HG02588 (cell line): ENCODE results near the gene TRIM65.

Experiments used
- ATAC-seq: cut with Tn5 transposase; IDR thresholded peaks from one replicate; pipeline ENCODE4 v1.9.1; 2021; ENCODE audit warnings: mild to moderate bottlenecking, moderate library complexity; ENCODE audit not compliant: unreplicated experiment

Gene TRIM65

GRCh38 chr17:75917141-75917916 is 20.6 kb upstream of the TRIM65 start:
- no peak for ATAC-seq

- ATAC-seq: no peak
Observed at GRCh38 chr17:75915268-75915667, 18.5 kb upstream of the TRIM65 start.

- no peak for ATAC-seq
Observed at GRCh38 chr17:75914643-75915267, 18.0 kb upstream of the TRIM65 start.

- no peak for ATAC-seq
Observed at GRCh38 chr17:75913537-75914210, 16.9 kb upstream of the TRIM65 start.

- no peak for ATAC-seq
Observed at GRCh38 chr17:75910699-75911098, 13.9 kb upstream of the TRIM65 start.

GRCh38 chr17:75909812-75910274 is 13.1 kb upstream of the TRIM65 start:
- ATAC-seq: no peak

GRCh38 chr17:75909051-75909811 is 12.5 kb upstream of the TRIM65 start:
- no peak for ATAC-seq

- no peak for ATAC-seq
Observed at GRCh38 chr17:75908201-75908600, 11.4 kb upstream of the TRIM65 start.

- no peak for ATAC-seq
Observed at GRCh38 chr17:75906143-75906884, 9.6 kb upstream of the TRIM65 start.

GRCh38 chr17:75904749-75905521 is 8.2 kb upstream of the TRIM65 start, which contains the start of gene MRPL38:
MRPL38 (minus strand) TSS chr17:75904884; CDS start chr17:75904875, 9 bp downstream.
- peak; percentile 94 for ATAC-seq

- ATAC-seq: no peak
Observed at GRCh38 chr17:75902406-75902805, 5.7 kb upstream of the TRIM65 start.

- no peak for ATAC-seq
Observed at GRCh38 chr17:75901727-75902126, 5.0 kb upstream of the TRIM65 start.

- ATAC-seq: no peak
Observed at GRCh38 chr17:75900691-75901533, 4.2 kb upstream of the TRIM65 start.

- ATAC-seq: no peak
Observed at GRCh38 chr17:75899767-75900468, 3.2 kb upstream of the TRIM65 start.

GRCh38 chr17:75899353-75899752 is 2.6 kb upstream of the TRIM65 start:
- ATAC-seq: no peak

GRCh38 chr17:75898791-75899190 is 2.0 kb upstream of the TRIM65 start:
- ATAC-seq: no peak

- ATAC-seq: no peak
Observed at GRCh38 chr17:75898065-75898464, 1.3 kb upstream of the TRIM65 start.
